Naive thymus-derived CD4-positive, alpha-beta T cell (primary cell): ENCODE data around the gene SLC44A4. TPM values are rescaled to one million over a fixed set of nuclear protein-coding genes. Genes with fewer than 3 reads are reported as not detected.
A peak's percentile ranks its signal among the peaks of the same experiment; 100 is the strongest.

Experiments
- ATAC-seq: fragments of 150-1000 bp; cut with Tn5 transposase; 2 replicates; pipeline ENCODE4 v1.10.0; 2021; ENCODE audit warnings: mild to moderate bottlenecking, moderate library complexity
- CTCF ChIA-PET: fragments of 350-600 bp; sonication (Branson Sonifier 250); formaldehyde crosslinking; loops from one replicate; lab custom pipeline; 2021; ENCODE audit warnings: antibody characterized with exemption; lab: Charles Lee
- POLR2A ChIA-PET: fragments of 350-600 bp; sonication (Branson Sonifier 250); formaldehyde crosslinking; loops from one replicate; lab custom pipeline; 2021; ENCODE audit warnings: antibody characterized with exemption, inconsistent platforms; lab: Charles Lee
- DNase-seq, 9 donors: peaks; one replicate each; pipeline versions ENCODE4 v3.0.0 to v3.0.0-alpha.2; 2020 to 2022; ENCODE audit warnings: mixed read lengths in 1 of 9
- H3K27ac ChIP-seq: one replicate; pipeline ENCODE4 v1.7.0; 2013; ENCODE audit warnings: mild to moderate bottlenecking, low read depth, low read length, moderate library complexity
- H3K27me3 ChIP-seq, 2 donors: one replicate each; pipeline ENCODE4 v1.7.0; 2013; ENCODE audit warnings: low read length in 2 of 2, mild to moderate bottlenecking in 2 of 2, moderate library complexity in 2 of 2; ENCODE audit not compliant: control insufficient read depth in 2 of 2, insufficient read depth in 2 of 2
- H3K36me3 ChIP-seq, 3 experiments: 1 replicate in 2 of 3; 2 replicates in 1 of 3; pipeline ENCODE4 v1.7.0; 2013; ENCODE audit warnings: low read length in 3 of 3, mild to moderate bottlenecking in 3 of 3, moderate library complexity in 1 of 3; ENCODE audit not compliant: insufficient read depth in 3 of 3, control insufficient read depth in 2 of 3
- H3K4me1 ChIP-seq, 2 donors: one replicate each; pipeline ENCODE4 v1.7.0; 2013; ENCODE audit warnings: low read length in 2 of 2, mild to moderate bottlenecking in 2 of 2, moderate library complexity in 1 of 2; ENCODE audit not compliant: control insufficient read depth in 2 of 2, insufficient read depth in 2 of 2
- H3K4me3 ChIP-seq: 2 replicates; pipeline ENCODE4 v1.7.0; 2013; ENCODE audit warnings: mild to moderate bottlenecking, low read length
- H3K9me3 ChIP-seq, 3 experiments: 1 replicate in 2 of 3; 2 replicates in 1 of 3; pipeline ENCODE4 v1.7.0; 2013; ENCODE audit warnings: low read length in 3 of 3; ENCODE audit not compliant: control insufficient read depth in 2 of 3
- H3K27ac Mint-ChIP-seq, 9 donors: one replicate each; pipeline ENCODE4 v1.8.0; 2020 to 2022; ENCODE audit warnings: mixed read lengths in 9 of 9, mild to moderate bottlenecking in 8 of 9, moderate library complexity in 5 of 9, inconsistent platforms in 2 of 9
- H3K27me3 Mint-ChIP-seq, 5 donors: one replicate each; pipeline ENCODE4 v1.8.0; 2021 to 2022; ENCODE audit warnings: mixed read lengths in 5 of 5, mild to moderate bottlenecking in 1 of 5
- H3K36me3 Mint-ChIP-seq, 5 donors: one replicate each; pipeline ENCODE4 v1.8.0; 2020 to 2022; ENCODE audit warnings: mixed read lengths in 5 of 5, mild to moderate bottlenecking in 3 of 5, inconsistent platforms in 1 of 5
- H3K4me1 Mint-ChIP-seq, 7 donors: one replicate each; pipeline ENCODE4 v1.8.0; 2020 to 2022; ENCODE audit warnings: mixed read lengths in 7 of 7, mild to moderate bottlenecking in 3 of 7, inconsistent platforms in 1 of 7
- H3K4me3 Mint-ChIP-seq, 10 donors: one replicate each; pipeline ENCODE4 v1.8.0; 2020 to 2022; ENCODE audit warnings: mild to moderate bottlenecking in 10 of 10, mixed read lengths in 10 of 10, moderate library complexity in 6 of 10, inconsistent platforms in 2 of 10
- H3K9me3 Mint-ChIP-seq, 11 donors: one replicate each; pipeline ENCODE4 v1.8.0; 2020 to 2022; ENCODE audit warnings: mixed read lengths in 11 of 11, mild to moderate bottlenecking in 4 of 11, inconsistent platforms in 1 of 11, moderate library complexity in 1 of 11
- intact Hi-C, 2 donors: fragments of 100-400 bp; cut with micrococcal nuclease; formaldehyde crosslinking; loops; one replicate each; pipeline ENCODE4 v1.15.1; 2023
- polyA plus RNA-seq, 2 donors: library from polyadenylated mRNA; unstranded; fragments of 300-500 nt; fragmentation: Illumina TruSeq; gene quantifications; one replicate each; pipeline ENCODE4 v1.2.3, GENCODE V29; 2021
- total RNA-seq, 6 experiments: library from RNA in 5 of 6; stranded (reverse) in 5 of 6; gene quantifications; 1 replicate in 5 of 6; 2 replicates in 1 of 6; pipeline ENCODE4 v1.2.3 and lab custom pipeline; 2021 to 2026

The SLC44A4 gene
- total and polyA plus RNA-seq, 7 experiments from 2014 or later, result not detected

DNA sequence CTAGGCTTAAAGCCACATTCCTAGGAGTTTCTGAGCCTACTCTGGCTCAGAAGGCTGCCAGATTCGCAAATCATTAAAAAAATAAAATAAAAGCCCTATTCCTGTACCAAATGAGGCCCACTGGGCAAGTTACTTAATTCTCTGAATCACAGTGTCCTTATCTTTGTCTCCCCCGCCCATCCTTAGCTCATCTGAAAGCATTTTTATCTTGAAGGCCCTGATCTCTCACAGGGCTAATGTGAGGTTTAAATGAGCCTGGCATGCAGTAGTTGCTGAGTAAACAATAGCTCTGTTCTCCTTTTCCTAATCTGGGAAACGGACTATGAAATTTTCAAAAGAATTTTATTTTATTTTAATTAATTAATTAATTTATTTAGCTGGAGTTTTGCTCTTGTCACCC is 25.2 kb upstream of the SLC44A4 start:
- intact Hi-C loops, result loop anchor here in 1 of 2 donors (1.0 kb wide), 1 partner anchor 9 kb away; no protein-coding TSS in a partner anchor
- H3K4me3 Mint-ChIP-seq, result peak overlapping the region in 2 of 10 donors; percentile 27 to 66
- peaks cover 0 to 11% (median 0%) of the 10 kb centered on the region in 5 donors for H3K27me3 Mint-ChIP-seq
- Histone ChIP-seq H3K27me3 (no peaks in the 10 kb centered on the region), H3K36me3 (no peaks in the 10 kb centered on the region), H3K4me1 (peaks cover 6 to 11% of the 10 kb centered on the region in 2 donors), H3K27ac (no peak overlapping the region), H3K4me3 (no peak overlapping the region), H3K9me3 (no peaks in the 10 kb centered on the region)
- ChIA-PET CTCF (no interaction called here), POLR2A (no interaction called here)
- DNase-seq, result no peak
- no peaks in the 10 kb centered on the region for H3K9me3 Mint-ChIP-seq
- H3K27ac Mint-ChIP-seq, result peak overlapping the region in 3 of 9 donors; percentile 14 to 56 (median 14)
- peaks cover 17 to 24% (median 21%) of the 10 kb centered on the region in 7 donors for H3K4me1 Mint-ChIP-seq
- H3K36me3 Mint-ChIP-seq, result peaks cover 0 to 5% (median 0%) of the 10 kb centered on the region in 5 donors
- no peak for ATAC-seq

DNA sequence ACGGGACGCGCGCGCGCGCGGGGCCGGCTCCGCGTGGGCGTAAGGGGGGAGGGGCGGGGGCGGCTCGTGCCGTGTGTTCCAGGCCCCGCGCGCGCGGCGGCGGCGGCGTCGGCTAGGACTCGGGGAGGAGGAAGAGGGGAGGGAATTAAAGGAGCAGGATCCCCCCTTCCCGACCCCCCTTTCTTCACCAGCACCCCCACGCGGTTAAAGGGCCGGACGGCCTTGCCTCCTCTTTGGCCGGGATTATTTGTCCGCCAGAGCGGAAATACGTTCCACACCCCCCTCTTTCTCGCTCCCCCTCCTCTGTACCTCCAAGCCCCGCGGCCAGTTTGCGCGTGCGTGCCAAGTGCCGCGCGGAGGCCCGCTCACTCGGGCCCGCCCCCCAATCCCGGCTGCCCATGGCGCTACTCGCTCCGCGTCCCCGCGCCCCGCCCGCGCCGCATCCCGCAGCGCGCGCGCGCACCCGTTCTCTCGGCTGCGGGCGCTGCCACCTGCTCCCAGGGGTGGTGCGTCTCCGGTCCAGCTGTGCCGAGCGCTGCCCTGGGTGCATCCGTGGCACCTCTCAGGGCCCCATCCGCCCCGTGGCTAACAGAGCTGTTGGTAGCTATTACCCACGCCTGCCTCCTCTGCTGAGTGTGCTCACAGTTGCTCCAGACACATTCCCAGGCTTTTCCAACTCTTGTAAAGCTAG is 23.3 kb upstream of the SLC44A4 start, which contains the start of gene ZBTB12:
Gene ZBTB12 (minus strand): TSS at position 134 of the 691 bp plus-strand sequence. CDS start 781 bp downstream, outside the sequence.
- peak within 1 kb of the TSS; percentile 80 for H3K4me3 ChIP-seq
- H3K36me3 ChIP-seq, result peaks cover 0 to 6% (median 0%) of the 10 kb centered on the region in 3 experiments
- H3K27me3 Mint-ChIP-seq, result peaks cover 0 to 11% (median 0%) of the 10 kb centered on the region in 5 donors
- H3K27me3 ChIP-seq, result no peaks in the 10 kb centered on the region
- DNase-seq, result peak; percentile 76 to 90 (median 84)
- ATAC-seq, result peak; percentile 76
- H3K27ac ChIP-seq, result peak within 1 kb of the TSS; percentile 83
- H3K9me3 Mint-ChIP-seq, result peaks cover 0 to 3% (median 0%) of the 10 kb centered on the region in 11 donors
- H3K36me3 Mint-ChIP-seq, result peaks cover 0 to 7% (median 0%) of the 10 kb centered on the region in 5 donors
- H3K9me3 ChIP-seq, result no peaks in the 10 kb centered on the region
- H3K4me3 Mint-ChIP-seq, result peak within 1 kb of the TSS; percentile 81 to 96 (median 88)
- POLR2A ChIA-PET, result interaction anchor here (0.6 to 1.7 kb wide), 11 partner anchors 12 to 1069 kb away, joined by 3 to 7 read pairs (median 4); partner anchors contain the start of genes DDX39B, DXO, GPANK1 and NELFE
- H3K4me1 ChIP-seq, result peaks cover 12 to 16% of the 10 kb centered on the region in 2 donors
- peaks cover 18 to 34% (median 32%) of the 10 kb centered on the region in 7 donors for H3K4me1 Mint-ChIP-seq
- CTCF ChIA-PET, result interaction anchor here (0.6 kb wide), 2 partner anchors 40 to 353 kb away, joined by 3 read pairs; no protein-coding TSS in a partner anchor
- intact Hi-C loops, result loop anchor here in 1 of 2 donors (1.0 kb wide), 2 partner anchors 57 to 68 kb away; partner anchors contain the start of gene SKIC2
- peak within 1 kb of the TSS; percentile 75 to 94 (median 86) for H3K27ac Mint-ChIP-seq

DNA sequence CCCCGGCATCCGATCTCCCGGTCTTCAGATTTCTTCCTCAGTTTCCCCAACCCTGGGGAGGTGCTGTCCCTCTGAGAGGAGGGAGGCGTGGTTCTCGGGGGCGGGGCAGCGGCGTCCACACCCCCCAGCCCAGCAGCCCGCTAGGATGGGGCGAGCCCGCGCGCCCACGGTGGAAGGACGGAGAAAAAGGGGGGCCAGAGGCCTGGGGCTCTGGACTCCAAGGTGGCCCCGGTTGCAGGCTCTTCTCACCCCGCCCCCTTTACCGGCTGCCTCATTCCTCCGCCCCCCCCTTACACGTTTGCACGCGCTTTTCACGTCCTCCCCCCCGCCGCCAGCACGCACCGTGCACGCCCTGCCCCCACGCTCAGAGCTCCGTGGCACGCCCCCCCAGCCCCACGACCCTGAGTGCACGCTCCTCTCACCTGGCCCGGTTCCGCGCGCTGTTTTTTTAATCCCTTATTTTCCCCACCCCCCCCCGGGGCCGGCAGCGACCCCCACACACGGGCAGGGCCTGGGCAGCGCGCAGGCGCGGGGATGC is 22.7 kb upstream of the SLC44A4 start:
- Mint-ChIP-seq H3K36me3 (peaks cover 0 to 7% (median 0%) of the 10 kb centered on the region in 5 donors), H3K4me1 (peaks cover 20 to 36% (median 34%) of the 10 kb centered on the region in 7 donors), H3K27ac (peak overlapping the region in 8 of 9 donors; percentile 58 to 85 (median 75)), H3K9me3 (peaks cover 0 to 3% (median 0%) of the 10 kb centered on the region in 11 donors), H3K27me3 (peaks cover 0 to 11% (median 0%) of the 10 kb centered on the region in 5 donors), H3K4me3 (peak overlapping the region; percentile 42 to 96 (median 86))
- Histone ChIP-seq H3K4me1 (peaks cover 15 to 21% of the 10 kb centered on the region in 2 donors), H3K4me3 (peak overlapping the region; percentile 80), H3K27me3 (no peaks in the 10 kb centered on the region), H3K27ac (peak overlapping the region; percentile 83), H3K36me3 (peaks cover 0 to 6% (median 0%) of the 10 kb centered on the region in 3 experiments), H3K9me3 (no peaks in the 10 kb centered on the region)
- CTCF ChIA-PET, result no interaction called here
- intact Hi-C loops, result no loop called here
- DNase-seq (peak; percentile 21 to 79 (median 72)), ATAC-seq (peak; percentile 30)
- POLR2A ChIA-PET, result interaction anchor here (0.6 to 1.7 kb wide), 5 partner anchors 12 to 707 kb away, joined by 3 to 6 read pairs (median 5); partner anchors contain the start of genes GPANK1 and NEU1

DNA sequence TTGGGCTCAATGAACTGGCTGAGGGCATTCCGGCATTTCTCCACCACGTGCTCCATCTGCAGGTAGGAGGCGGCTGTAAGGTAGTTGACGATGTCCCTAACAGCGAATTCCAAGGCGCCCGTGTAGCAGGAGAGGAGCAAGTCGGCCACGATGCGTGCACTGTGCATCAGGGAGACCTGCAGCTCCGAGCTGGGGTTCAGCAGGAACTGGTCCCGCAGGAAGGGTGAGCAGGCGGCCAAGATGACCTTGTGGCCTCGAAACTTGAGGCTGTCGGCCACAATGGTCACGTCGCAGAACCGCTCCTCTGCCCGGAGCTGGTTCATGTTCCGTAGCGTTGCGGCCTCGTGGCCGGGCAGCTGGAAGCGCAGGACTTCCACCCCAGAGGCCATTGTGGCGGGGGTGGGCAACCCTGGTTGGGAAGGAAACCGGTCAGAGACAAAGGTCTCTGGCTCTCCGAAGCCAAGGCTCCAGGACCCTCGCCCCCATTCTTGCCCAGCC is 22.2 kb upstream of the SLC44A4 start:
- Histone ChIP-seq H3K9me3 (no peaks in the 10 kb centered on the region), H3K36me3 (peaks cover 0 to 6% (median 0%) of the 10 kb centered on the region in 3 experiments), H3K4me3 (peak overlapping the region; percentile 80), H3K27ac (peak overlapping the region; percentile 83), H3K4me1 (peaks cover 19 to 23% of the 10 kb centered on the region in 2 donors), H3K27me3 (no peaks in the 10 kb centered on the region)
- peak in 1 of 9 donors; percentile 8 for DNase-seq
- ChIA-PET POLR2A (interaction anchor here (1.3 kb wide), 1 partner anchor 38 kb away, joined by 5 read pairs; the partner anchor contains the start of gene NEU1), CTCF (no interaction called here)
- Mint-ChIP-seq H3K27me3 (peaks cover 0 to 5% (median 0%) of the 10 kb centered on the region in 5 donors), H3K27ac (peak overlapping the region in 5 of 9 donors; percentile 6 to 85 (median 36)), H3K4me1 (peaks cover 25 to 41% (median 39%) of the 10 kb centered on the region in 7 donors), H3K9me3 (peaks cover 0 to 3% (median 0%) of the 10 kb centered on the region in 11 donors), H3K4me3 (peak overlapping the region; percentile 42 to 96 (median 86)), H3K36me3 (peaks cover 0 to 7% (median 0%) of the 10 kb centered on the region in 5 donors)
- intact Hi-C loops, result no loop called here
- no peak for ATAC-seq

DNA sequence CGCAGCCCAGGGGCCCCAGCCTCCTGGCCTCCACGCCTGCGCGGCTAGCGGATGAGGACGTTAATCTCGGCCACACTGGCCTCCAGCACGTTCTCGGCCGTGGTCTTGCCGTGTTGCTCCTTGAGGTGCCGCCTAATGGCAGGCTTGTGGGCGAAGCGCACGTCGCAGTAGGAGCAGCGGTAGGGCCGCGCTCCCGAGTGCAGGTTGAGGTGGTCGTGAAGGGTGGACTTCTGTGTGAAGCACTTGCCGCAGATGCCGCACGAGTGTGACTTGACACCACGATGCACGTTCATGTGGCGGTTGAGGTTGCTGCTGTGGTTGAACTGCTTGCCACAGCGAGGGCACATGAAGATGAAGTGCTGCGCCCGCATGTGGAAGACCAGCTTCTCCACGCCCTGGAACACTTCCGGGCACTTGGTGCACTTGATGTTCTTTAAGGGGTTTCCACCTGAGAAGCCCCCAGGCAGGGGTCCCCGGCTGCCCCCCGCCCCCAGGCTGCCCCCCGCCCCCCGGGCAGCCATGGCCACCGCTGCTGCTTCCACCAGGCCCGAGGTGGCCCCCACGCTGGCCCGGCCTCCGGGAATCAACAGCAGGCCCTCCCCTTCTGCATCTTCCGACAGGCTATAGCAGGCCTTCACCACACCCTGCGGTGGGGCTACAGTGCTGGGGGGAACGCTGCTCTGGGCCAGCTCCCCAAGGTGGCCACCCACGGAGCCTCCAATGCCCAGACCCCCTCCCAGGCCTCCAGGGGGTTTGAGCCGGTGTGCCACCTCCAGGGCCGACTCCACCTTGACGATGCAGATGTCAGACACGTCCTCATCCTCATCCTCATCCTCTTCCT is 21.3 kb upstream of the SLC44A4 start:
- DNase-seq (no peak), ATAC-seq (no peak)
- Histone ChIP-seq H3K27ac (no peak overlapping the region), H3K4me1 (peaks cover 19 to 23% of the 10 kb centered on the region in 2 donors), H3K27me3 (no peaks in the 10 kb centered on the region), H3K4me3 (no peak overlapping the region), H3K9me3 (no peaks in the 10 kb centered on the region), H3K36me3 (peaks cover 0 to 10% (median 0%) of the 10 kb centered on the region in 3 experiments)
- Mint-ChIP-seq H3K36me3 (peaks cover 0 to 7% (median 0%) of the 10 kb centered on the region in 5 donors), H3K27ac (peak overlapping the region in 7 of 9 donors; percentile 15 to 91 (median 77)), H3K27me3 (peaks cover 0 to 5% (median 0%) of the 10 kb centered on the region in 5 donors), H3K4me3 (peak overlapping the region; percentile 12 to 99 (median 86)), H3K4me1 (peaks cover 30 to 50% (median 44%) of the 10 kb centered on the region in 7 donors), H3K9me3 (peaks cover 0 to 3% (median 0%) of the 10 kb centered on the region in 11 donors)
- POLR2A ChIA-PET, result interaction anchor here (0.6 to 1.3 kb wide), 2 partner anchors 37 to 315 kb away, joined by 3 to 5 read pairs; partner anchors contain the start of gene NEU1
- intact Hi-C loops, result loop anchor here (2.0 to 10.0 kb wide), 6 partner anchors 103 to 1069 kb away; partner anchors contain the start of genes AGPAT1 (in 1 of the 2), BRD2 (in 1 of the 2), FKBPL (in 1 of the 2) and GPSM3 (in 1 of the 2)
- CTCF ChIA-PET, result no interaction called here
